Mucosa of stomach (tissue), 1 donor: ENCODE data around the gene GPR137C.

ENCODE experiments used
- H3K27me3 ChIP-seq: one replicate; pipeline ENCODE4 v1.7.0; 2013; ENCODE audit warnings: mild to moderate bottlenecking, low read length; ENCODE audit not compliant: control insufficient read depth, insufficient read depth
- H3K36me3 ChIP-seq: one replicate; pipeline ENCODE4 v1.7.0; 2013; ENCODE audit warnings: low read length; ENCODE audit not compliant: control insufficient read depth, insufficient read depth
- H3K4me1 ChIP-seq: one replicate; pipeline ENCODE4 v1.7.0; 2013; ENCODE audit warnings: mild to moderate bottlenecking, low read length; ENCODE audit not compliant: control insufficient read depth, insufficient read depth
- H3K4me3 ChIP-seq: one replicate; pipeline ENCODE4 v1.7.0; 2013; ENCODE audit warnings: low read length
- H3K9ac ChIP-seq: one replicate; pipeline ENCODE4 v1.7.0; 2013; ENCODE audit warnings: mild to moderate bottlenecking, low read length, moderate library complexity
- H3K9me3 ChIP-seq: one replicate; pipeline ENCODE4 v1.7.0; 2013; ENCODE audit warnings: mild to moderate bottlenecking, low read length, moderate library complexity; ENCODE audit not compliant: control insufficient read depth
- donor health status: Pancreatic carcinoma.

GPR137C gene, protein sequence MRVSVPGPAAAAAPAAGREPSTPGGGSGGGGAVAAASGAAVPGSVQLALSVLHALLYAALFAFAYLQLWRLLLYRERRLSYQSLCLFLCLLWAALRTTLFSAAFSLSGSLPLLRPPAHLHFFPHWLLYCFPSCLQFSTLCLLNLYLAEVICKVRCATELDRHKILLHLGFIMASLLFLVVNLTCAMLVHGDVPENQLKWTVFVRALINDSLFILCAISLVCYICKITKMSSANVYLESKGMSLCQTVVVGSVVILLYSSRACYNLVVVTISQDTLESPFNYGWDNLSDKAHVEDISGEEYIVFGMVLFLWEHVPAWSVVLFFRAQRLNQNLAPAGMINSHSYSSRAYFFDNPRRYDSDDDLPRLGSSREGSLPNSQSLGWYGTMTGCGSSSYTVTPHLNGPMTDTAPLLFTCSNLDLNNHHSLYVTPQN

GRCh38 chr14:52552063-52552988 is at the start of gene GPR137C, which contains the start of gene TXNDC16:
TSS of gene GPR137C (plus strand) at chr14:52552836. CDS start at chr14:52553148, 312 bp downstream.
TSS of gene TXNDC16 (minus strand) at chr14:52552505. CDS start at chr14:52543557, 8,948 bp downstream.
- H3K4me1 ChIP-seq = peaks cover 18% of the 10 kb centered on the region
- H3K9me3 ChIP-seq = no peaks in the 10 kb centered on the region
- H3K4me3 ChIP-seq = peak within 1 kb of the TSS; percentile 76
- H3K36me3 ChIP-seq = no peaks in the 10 kb centered on the region
- no peaks in the 10 kb centered on the region for H3K27me3 ChIP-seq
- H3K9ac ChIP-seq = peak within 1 kb of the TSS; percentile 84

DNA sequence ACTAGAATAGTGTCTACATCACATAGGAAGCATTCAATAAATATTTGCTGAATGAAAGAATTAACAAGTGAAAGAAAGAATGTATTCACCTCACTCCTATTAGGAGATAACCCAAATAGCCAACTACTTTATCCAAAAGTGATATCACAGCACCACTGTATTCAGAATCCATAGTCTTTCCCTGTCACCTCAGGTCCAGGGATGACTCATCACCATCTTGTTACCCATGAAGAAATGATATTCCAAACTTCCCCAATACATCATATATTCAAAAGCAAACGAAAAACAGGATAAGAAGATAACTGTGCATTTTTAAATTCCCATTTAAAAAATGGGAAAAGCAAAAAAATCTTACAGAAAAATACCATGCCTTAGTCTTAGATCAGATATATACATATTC is 39.4 kb upstream of the GPR137C start:
- H3K9ac ChIP-seq = no peak overlapping the region
- H3K9me3 ChIP-seq = no peaks in the 10 kb centered on the region
- no peaks in the 10 kb centered on the region for H3K4me1 ChIP-seq
- H3K4me3 ChIP-seq = no peak overlapping the region
- H3K36me3 ChIP-seq = no peaks in the 10 kb centered on the region
- no peaks in the 10 kb centered on the region for H3K27me3 ChIP-seq

- Histone ChIP-seq H3K4me1 (no peaks in the 10 kb centered on the region), H3K9ac (no peak overlapping the region), H3K9me3 (no peaks in the 10 kb centered on the region), H3K4me3 (no peak overlapping the region), H3K36me3 (no peaks in the 10 kb centered on the region), H3K27me3 (no peaks in the 10 kb centered on the region)
These were observed 38.4 kb upstream of the GPR137C start for GRCh38 chr14:52514046-52514811.

DNA sequence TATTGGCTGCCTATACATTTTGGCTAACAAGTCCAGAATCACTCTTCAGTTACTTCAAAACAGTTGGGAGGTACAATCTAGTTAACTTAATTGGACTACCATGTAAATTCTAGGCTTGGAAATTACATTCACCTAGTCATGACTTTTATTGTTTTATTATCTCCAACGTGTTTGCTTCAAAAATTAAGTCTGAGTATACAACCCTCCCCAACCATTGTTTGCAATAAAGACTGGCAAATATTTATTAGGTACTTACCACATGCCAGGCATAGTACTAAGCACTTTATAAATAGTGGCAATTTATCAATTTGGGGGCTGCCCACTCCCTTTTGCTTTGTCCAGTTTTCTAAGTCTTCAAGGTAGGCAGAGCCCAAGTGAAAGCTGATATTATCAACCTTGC is 30.6 kb upstream of the GPR137C start:
- H3K4me1 ChIP-seq = peaks cover 6% of the 10 kb centered on the region
- no peaks in the 10 kb centered on the region for H3K27me3 ChIP-seq
- H3K4me3 ChIP-seq = no peak overlapping the region
- no peaks in the 10 kb centered on the region for H3K9me3 ChIP-seq
- no peak overlapping the region for H3K9ac ChIP-seq
- H3K36me3 ChIP-seq = no peaks in the 10 kb centered on the region

- peaks cover 6% of the 10 kb centered on the region for H3K4me1 ChIP-seq
- no peaks in the 10 kb centered on the region for H3K9me3 ChIP-seq
- no peak overlapping the region for H3K9ac ChIP-seq
- H3K36me3 ChIP-seq = no peaks in the 10 kb centered on the region
- no peak overlapping the region for H3K4me3 ChIP-seq
- H3K27me3 ChIP-seq = no peaks in the 10 kb centered on the region
These were observed 29.9 kb upstream of the GPR137C start for GRCh38 chr14:52522581-52523345.

- H3K9me3 ChIP-seq = no peaks in the 10 kb centered on the region
- H3K4me1 ChIP-seq = peaks cover 6% of the 10 kb centered on the region
- no peak overlapping the region for H3K4me3 ChIP-seq
- no peaks in the 10 kb centered on the region for H3K27me3 ChIP-seq
- no peak overlapping the region for H3K9ac ChIP-seq
- no peaks in the 10 kb centered on the region for H3K36me3 ChIP-seq
These were observed 25.6 kb upstream of the GPR137C start for GRCh38 chr14:52527052-52527451.

DNA sequence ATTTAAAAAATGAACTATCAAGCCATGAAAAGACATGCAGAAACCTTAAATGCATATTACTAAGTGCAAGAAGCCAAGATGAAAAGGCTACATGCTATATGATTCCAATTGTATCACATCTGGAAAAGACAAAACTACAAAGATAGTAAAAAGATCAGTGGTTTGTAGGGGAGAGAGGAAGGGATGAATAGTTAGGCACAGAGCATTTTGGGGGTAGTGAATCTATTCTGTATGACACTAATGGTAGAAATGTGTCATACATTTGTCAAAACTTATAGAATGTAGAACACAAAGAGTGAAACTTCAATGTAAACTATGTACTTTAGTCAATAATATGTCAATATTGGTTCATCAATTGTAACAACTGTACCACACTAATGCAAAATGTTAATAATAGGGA is 21.2 kb upstream of the GPR137C start:
- Histone ChIP-seq H3K4me3 (no peak overlapping the region), H3K9me3 (no peaks in the 10 kb centered on the region), H3K4me1 (no peaks in the 10 kb centered on the region), H3K9ac (no peak overlapping the region), H3K27me3 (no peaks in the 10 kb centered on the region), H3K36me3 (peaks cover 8% of the 10 kb centered on the region)

- Histone ChIP-seq H3K4me3 (no peak overlapping the region), H3K27me3 (no peaks in the 10 kb centered on the region), H3K4me1 (no peaks in the 10 kb centered on the region), H3K36me3 (peaks cover 8% of the 10 kb centered on the region), H3K9me3 (no peaks in the 10 kb centered on the region), H3K9ac (no peak overlapping the region)
These were observed 16.4 kb upstream of the GPR137C start for GRCh38 chr14:52536269-52536668.

DNA sequence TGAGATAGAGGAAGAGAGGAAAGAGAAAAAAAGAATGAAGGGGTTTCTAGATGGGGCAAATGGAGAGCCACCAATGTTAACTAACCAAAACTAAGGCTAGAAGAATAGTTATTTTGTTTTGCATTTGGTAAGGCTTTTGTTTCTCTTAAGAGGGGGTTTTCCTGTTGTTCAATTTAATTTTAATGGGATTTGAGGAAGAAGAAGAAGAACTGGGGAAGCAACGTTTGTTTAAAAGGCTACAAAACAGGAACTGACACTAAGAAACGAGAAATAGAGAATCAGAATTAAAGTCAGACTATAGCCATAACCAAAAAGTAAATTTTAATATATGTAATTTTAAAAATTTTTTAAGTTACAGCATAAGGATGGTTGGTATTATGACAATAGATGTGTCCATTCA is 14.0 kb upstream of the GPR137C start:
- Histone ChIP-seq H3K9ac (no peak overlapping the region), H3K4me3 (no peak overlapping the region), H3K27me3 (no peaks in the 10 kb centered on the region), H3K36me3 (peaks cover 8% of the 10 kb centered on the region), H3K4me1 (no peaks in the 10 kb centered on the region), H3K9me3 (no peaks in the 10 kb centered on the region)

- H3K36me3 ChIP-seq = no peaks in the 10 kb centered on the region
- H3K9ac ChIP-seq = no peak overlapping the region
- peaks cover 37% of the 10 kb centered on the region for H3K4me1 ChIP-seq
- no peaks in the 10 kb centered on the region for H3K9me3 ChIP-seq
- H3K4me3 ChIP-seq = no peak overlapping the region
- H3K27me3 ChIP-seq = no peaks in the 10 kb centered on the region
These were observed 6.9 kb upstream of the GPR137C start for GRCh38 chr14:52545584-52546317.

DNA sequence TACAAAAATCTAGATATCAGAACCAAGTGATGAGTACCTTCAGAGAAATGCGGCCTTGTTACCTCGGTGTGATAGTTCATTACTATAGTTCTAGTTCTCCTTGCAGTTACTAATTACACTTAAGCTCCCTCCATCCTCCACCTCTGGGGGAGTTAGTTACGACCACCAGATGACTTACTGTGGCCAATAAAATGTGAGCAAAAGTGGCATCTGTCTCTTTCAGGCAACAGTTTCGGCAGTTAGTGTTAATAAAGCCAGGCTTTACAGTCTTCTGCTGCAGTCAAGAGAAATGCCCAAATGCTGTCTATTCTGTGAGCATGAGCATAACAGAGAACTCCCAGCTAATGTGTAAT is 6.3 kb upstream of the GPR137C start:
- Histone ChIP-seq H3K27me3 (no peaks in the 10 kb centered on the region), H3K9me3 (no peaks in the 10 kb centered on the region), H3K9ac (no peak overlapping the region), H3K4me1 (peaks cover 37% of the 10 kb centered on the region), H3K36me3 (no peaks in the 10 kb centered on the region), H3K4me3 (no peak overlapping the region)
